ENCODE measurements around the gene CHI3L2. TPM values are rescaled to one million over a fixed set of nuclear protein-coding genes. Genes with fewer than 3 reads are reported as not detected.

CHI3L2 gene
- total and polyA plus RNA-seq, 2 of the 13 experiments (the other 11 are each of a cell fraction or from before 2014, with no cell fraction given), result 0.46 to 1.7 TPM

DNA sequence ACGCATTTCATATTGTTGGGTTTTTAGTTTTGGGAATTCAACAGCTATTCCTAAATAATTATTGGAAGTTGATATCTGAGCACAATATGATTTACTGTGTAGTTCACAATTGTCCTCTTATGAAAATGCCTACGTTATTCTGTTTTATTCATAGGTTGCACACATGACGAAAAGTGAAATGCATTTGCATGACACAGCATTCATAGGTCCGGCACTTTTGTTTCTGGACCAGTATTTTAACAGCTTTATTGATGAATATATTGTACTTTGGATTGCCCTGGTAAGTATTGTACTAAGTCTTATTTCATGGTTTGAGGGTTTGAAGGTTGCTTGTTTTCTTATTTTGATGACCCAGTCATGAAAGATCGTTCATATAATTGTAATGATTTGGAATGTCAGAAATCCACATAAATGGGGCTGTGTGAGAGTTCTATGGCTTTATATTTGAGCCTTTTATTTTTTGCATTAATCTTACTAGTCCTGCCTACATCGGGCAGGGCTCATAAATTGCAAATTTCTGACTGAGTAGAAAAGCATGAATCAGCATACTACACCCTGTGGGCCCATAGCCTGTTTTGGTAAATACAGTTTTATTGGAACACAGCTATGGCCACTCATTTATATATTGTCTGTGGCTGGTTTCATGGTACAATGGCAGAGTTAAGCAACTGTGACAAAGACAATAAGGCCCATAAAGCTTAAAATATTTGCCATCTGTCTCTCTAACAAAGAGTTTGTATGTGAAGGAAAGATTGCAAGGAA is 44.0 kb upstream of the CHI3L2 start (continued):
- TF ChIP-seq, protein P1, sequence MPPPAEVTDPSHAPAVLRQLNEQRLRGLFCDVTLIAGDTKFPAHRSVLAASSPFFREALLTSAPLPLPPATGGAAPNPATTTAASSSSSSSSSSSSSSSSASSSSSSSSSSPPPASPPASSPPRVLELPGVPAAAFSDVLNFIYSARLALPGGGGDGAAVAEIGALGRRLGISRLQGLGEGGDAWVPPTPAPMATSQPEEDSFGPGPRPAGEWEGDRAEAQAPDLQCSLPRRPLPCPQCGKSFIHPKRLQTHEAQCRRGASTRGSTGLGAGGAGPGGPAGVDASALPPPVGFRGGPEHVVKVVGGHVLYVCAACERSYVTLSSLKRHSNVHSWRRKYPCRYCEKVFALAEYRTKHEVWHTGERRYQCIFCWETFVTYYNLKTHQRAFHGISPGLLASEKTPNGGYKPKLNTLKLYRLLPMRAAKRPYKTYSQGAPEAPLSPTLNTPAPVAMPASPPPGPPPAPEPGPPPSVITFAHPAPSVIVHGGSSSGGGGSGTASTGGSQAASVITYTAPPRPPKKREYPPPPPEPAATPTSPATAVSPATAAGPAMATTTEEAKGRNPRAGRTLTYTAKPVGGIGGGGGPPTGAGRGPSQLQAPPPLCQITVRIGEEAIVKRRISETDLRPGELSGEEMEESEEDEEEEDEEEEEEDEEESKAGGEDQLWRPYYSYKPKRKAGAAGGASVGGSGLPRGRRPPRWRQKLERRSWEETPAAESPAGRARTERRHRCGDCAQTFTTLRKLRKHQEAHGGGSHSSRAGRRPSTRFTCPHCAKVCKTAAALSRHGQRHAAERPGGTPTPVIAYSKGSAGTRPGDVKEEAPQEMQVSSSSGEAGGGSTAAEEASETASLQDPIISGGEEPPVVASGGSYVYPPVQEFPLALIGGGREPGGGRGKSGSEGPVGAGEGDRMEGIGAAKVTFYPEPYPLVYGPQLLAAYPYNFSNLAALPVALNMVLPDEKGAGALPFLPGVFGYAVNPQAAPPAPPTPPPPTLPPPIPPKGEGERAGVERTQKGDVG (CRISPR knock-in tag; IDR thresholded peaks at IDR 0.05; ENCODE audit: borderline replicate concordance), result no peak
- no peak for TF ChIP-seq ZNF460 (CRISPR knock-in tag; IDR thresholded peaks at IDR 0.05; ENCODE audit: borderline replicate concordance)
- no peak for TF ChIP-seq CEBPB (IDR thresholded peaks at IDR 0.05; ENCODE audit: borderline replicate concordance, low read depth, low read length)

DNA sequence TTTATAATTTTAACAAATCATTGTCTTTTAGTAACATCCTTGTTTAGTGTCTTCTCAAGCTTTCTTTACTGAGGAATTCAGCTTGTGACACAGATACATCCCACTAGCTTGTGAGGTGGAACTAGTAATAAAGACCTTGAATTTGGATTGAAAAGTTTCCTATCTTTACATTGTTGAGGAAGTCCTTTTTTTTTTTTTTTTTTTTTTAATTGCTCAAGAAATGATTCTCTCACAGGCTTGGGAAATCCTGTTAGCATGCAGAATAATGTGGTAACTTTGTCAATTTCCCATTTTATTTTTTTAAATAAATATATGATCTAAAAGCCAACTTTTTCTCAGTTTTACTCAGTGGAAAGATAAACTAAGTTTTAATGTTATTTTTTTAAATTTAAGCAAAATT is 42.9 kb upstream of the CHI3L2 start:
- CTCF ChIA-PET (ENCODE audit: low intra/inter-chr PET ratio, low total read pairs), result no interaction called here
- TF ChIP-seq, protein P2, sequence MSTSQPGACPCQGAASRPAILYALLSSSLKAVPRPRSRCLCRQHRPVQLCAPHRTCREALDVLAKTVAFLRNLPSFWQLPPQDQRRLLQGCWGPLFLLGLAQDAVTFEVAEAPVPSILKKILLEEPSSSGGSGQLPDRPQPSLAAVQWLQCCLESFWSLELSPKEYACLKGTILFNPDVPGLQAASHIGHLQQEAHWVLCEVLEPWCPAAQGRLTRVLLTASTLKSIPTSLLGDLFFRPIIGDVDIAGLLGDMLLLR (CRISPR knock-in tag; IDR thresholded peaks at IDR 0.05), result no peak
- TF ChIP-seq MEIS1 (CRISPR knock-in tag; IDR thresholded peaks at IDR 0.05; ENCODE audit: borderline replicate concordance), result no peak
- TF ChIP-seq, protein P3, sequence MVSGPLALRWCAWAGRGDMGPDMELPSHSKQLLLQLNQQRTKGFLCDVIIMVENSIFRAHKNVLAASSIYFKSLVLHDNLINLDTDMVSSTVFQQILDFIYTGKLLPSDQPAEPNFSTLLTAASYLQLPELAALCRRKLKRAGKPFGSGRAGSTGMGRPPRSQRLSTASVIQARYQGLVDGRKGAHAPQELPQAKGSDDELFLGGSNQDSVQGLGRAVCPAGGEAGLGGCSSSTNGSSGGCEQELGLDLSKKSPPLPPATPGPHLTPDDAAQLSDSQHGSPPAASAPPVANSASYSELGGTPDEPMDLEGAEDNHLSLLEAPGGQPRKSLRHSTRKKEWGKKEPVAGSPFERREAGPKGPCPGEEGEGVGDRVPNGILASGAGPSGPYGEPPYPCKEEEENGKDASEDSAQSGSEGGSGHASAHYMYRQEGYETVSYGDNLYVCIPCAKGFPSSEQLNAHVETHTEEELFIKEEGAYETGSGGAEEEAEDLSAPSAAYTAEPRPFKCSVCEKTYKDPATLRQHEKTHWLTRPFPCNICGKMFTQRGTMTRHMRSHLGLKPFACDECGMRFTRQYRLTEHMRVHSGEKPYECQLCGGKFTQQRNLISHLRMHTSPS (CRISPR knock-in tag; IDR thresholded peaks at IDR 0.05; ENCODE audit: low read depth), result no peak
- no peak for TF ChIP-seq BHLHE40 (IDR thresholded peaks at IDR 0.05; ENCODE audit: low read length)
- TF ChIP-seq, protein P4, sequence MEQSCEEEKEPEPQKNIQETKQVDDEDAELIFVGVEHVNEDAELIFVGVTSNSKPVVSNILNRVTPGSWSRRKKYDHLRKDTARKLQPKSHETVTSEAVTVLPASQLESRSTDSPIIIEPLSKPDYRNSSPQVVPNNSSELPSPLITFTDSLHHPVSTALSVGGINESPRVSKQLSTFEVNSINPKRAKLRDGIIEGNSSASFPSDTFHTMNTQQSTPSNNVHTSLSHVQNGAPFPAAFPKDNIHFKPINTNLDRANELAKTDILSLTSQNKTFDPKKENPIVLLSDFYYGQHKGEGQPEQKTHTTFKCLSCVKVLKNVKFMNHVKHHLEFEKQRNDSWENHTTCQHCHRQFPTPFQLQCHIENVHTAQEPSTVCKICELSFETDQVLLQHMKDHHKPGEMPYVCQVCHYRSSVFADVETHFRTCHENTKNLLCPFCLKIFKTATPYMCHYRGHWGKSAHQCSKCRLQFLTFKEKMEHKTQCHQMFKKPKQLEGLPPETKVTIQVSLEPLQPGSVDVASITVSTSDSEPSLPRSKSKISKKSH (CRISPR knock-in tag; IDR thresholded peaks at IDR 0.05; ENCODE audit: borderline replicate concordance), result no peak
- TF ChIP-seq ZNF484 (CRISPR knock-in tag; IDR thresholded peaks at IDR 0.05; ENCODE audit: borderline replicate concordance, low read depth), result no peak
- TF ChIP-seq NFKBIZ (CRISPR knock-in tag; IDR thresholded peaks at IDR 0.05), result no peak
- TF ChIP-seq SRY (CRISPR knock-in tag; IDR thresholded peaks at IDR 0.05), result no peak
- TF ChIP-seq, protein P5, sequence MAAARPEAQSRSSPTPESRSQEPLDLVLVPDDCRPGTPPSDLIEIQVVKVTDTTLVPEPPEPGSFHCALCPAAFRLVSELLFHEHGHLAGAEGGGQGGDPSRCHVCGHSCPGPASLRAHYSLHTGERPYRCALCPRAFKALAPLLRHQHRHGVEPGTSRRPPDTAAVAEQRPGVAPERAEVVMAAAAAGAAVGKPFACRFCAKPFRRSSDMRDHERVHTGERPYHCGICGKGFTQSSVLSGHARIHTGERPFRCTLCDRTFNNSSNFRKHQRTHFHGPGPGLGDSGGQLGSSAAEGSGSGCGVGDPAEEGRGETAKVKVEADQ (CRISPR knock-in tag; IDR thresholded peaks at IDR 0.05; ENCODE audit: borderline replicate concordance), result no peak
- TF ChIP-seq SIN3A (IDR thresholded peaks at IDR 0.05; ENCODE audit: borderline replicate concordance, low read depth, low read length), result no peak
- no peak for TF ChIP-seq AGO2 (optimal IDR thresholded peaks at IDR 0.05; ENCODE audit: low read depth, low read length)

More for the DNA sequence above, 42.9 kb upstream of the CHI3L2 start:
- Histone ChIP-seq H3K27ac (ENCODE audit: extremely low read length, insufficient read depth, low read length) (no peak overlapping the region), H3K4me3 (replicated peaks in 1 of 3; ENCODE audit: insufficient read depth in 1 of 3, low read depth in 2 of 3, low read length in 3 of 3) (no peak overlapping the region), H3K79me2 (ENCODE audit: insufficient read depth, low read length) (no peaks in the 10 kb centered on the region), H4K20me1 (ENCODE audit: insufficient read depth, low read length) (no peaks in the 10 kb centered on the region), H3K4me1 (ENCODE audit: insufficient read depth, low read length) (no peaks in the 10 kb centered on the region), H3K9me3 (ENCODE audit: low read length) (no peaks in the 10 kb centered on the region), H3K27me3 (ENCODE audit: control insufficient read depth in 1 of 2, insufficient read depth in 2 of 2, low read length in 2 of 2) (no peaks in the 10 kb centered on the region), H3K9ac (ENCODE audit: insufficient read depth, low read depth, low read length) (no peak overlapping the region), H3K36me3 (replicated peaks in 1 of 2; ENCODE audit: control insufficient read depth in 1 of 2, insufficient read depth in 2 of 2, low read length in 2 of 2) (peaks cover 12 to 41% of the 10 kb centered on the region in 2 experiments), H3K4me2 (ENCODE audit: low read depth, low read length) (no peak overlapping the region), H2AFZ (ENCODE audit: low read length) (no peak overlapping the region)
- DNase-seq (ENCODE audit: low spot score), result no peak
- no peak for ATAC-seq
- intact Hi-C loops (cut with micrococcal nuclease; ENCODE audit: unreplicated experiment) (no loop called here), in situ Hi-C loops (cut with HindIII; ENCODE audit: extremely low pct_ligation_motif_present, low pct_unique_long_range_greater_than_20kb) (no loop called here)
- POLR2A ChIA-PET, result no interaction called here
- no TSS peak for BruUV-seq (replicated peaks)
- FAIRE-seq, result no peak

Measured in HepG2 (cell line).